ENCODE results near the gene NHEJ1. TPM values are rescaled to one million over a fixed set of nuclear protein-coding genes. Genes with fewer than 3 reads are reported as not detected.

NHEJ1 gene
- total and polyA plus RNA-seq, 9 donors = 11.4 to 18.5 (median 14.1) TPM

DNA sequence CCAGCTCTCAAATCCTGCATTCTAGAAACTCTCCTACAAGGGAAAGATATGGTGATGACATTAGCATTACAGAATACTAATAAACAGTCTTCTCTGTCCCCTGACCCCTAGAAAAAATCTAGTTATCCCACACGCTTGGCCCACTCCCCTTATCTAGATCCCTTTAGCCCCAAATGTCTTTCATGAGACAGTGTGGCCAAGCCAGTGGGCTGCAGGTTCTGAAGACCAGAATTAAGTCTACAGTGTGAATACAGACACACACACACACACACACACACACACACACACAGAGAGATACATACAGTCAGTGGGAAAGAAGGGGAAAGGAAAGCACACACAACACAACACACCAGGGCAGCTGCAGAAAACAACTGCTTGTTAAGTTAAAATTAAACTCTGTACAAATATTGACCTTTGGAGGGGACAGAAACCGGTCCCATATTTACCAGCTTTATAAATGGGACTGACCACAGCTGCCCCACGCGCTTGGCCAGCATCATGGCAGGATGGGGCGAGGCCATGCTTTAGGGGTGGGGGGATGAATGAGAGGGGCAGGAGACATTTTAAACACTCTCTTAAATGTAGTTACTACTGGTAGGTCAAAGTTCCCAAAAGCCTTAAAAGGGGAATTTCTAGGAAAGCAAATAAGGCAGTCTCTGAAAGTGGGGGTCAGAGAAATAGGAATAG lies 49.1 kb downstream of the NHEJ1 start:
- H3K4me3 ChIP-seq (ENCODE audit: low read length) = no peak overlapping the region
- WGBS (ENCODE audit: insufficient coverage) = 100% methylated on average over 1 of the region's 5 CpGs
- H3K9me3 ChIP-seq (replicated peaks; ENCODE audit: control insufficient read depth, low read depth, low read length) = no peaks in the 10 kb centered on the region
- DNase-seq = no peak
- no peaks in the 10 kb centered on the region for H3K27me3 ChIP-seq (ENCODE audit: control insufficient read depth, insufficient read depth, low read length)
- no peak overlapping the region for H3K27ac ChIP-seq (ENCODE audit: low read length)
- no peaks in the 10 kb centered on the region for H3K36me3 ChIP-seq (ENCODE audit: control insufficient read depth, insufficient read depth, low read length)
- H3K4me1 ChIP-seq (ENCODE audit: control insufficient read depth, insufficient read depth, low read length) = no peaks in the 10 kb centered on the region

GRCh38 chr2:219109471-219109870 lies 51.1 kb downstream of the NHEJ1 start:
- no CpG with 5 or more reads among the region's 3 CpGs for WGBS (ENCODE audit: insufficient coverage)
- no peak overlapping the region for H3K27ac ChIP-seq (ENCODE audit: low read length)

DNA sequence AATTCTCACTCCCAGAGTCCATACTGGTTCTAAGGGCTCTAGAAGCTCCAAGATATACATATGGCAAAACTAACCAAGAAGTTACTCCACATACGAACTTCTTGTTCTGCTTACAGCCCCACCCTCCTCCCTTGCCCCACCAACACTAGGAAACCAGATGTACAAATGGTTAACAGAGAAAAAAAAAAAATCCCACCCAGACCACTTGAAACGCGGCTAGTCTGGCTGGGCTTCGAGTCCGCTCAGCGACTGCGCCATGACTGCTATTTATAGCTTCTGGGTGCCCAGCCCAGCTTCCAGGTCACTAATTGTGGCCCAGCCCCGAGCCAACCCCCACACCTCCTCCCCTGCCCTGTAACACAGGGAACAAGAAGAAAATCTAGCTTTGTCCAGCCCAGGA lies 52.9 kb downstream of the NHEJ1 start:
- Histone ChIP-seq H3K27me3 (ENCODE audit: control insufficient read depth, insufficient read depth, low read length) (no peaks in the 10 kb centered on the region), H3K4me3 (ENCODE audit: low read length) (no peak overlapping the region), H3K9me3 (replicated peaks; ENCODE audit: control insufficient read depth, low read depth, low read length) (no peaks in the 10 kb centered on the region), H3K36me3 (ENCODE audit: control insufficient read depth, insufficient read depth, low read length) (no peaks in the 10 kb centered on the region), H3K27ac (ENCODE audit: low read length) (no peak overlapping the region), H3K4me1 (ENCODE audit: control insufficient read depth, insufficient read depth, low read length) (no peaks in the 10 kb centered on the region)
- DNase-seq = no peak
- 30% methylated on average over 2 of the region's 8 CpGs for WGBS (ENCODE audit: insufficient coverage)

More at GRCh38 chr2:219109471-219109870, 51.1 kb downstream of the NHEJ1 start:
- no peak for DNase-seq
- H3K4me1 ChIP-seq (ENCODE audit: control insufficient read depth, insufficient read depth, low read length) = no peaks in the 10 kb centered on the region
- no peaks in the 10 kb centered on the region for H3K27me3 ChIP-seq (ENCODE audit: control insufficient read depth, insufficient read depth, low read length)
- no peaks in the 10 kb centered on the region for H3K9me3 ChIP-seq (replicated peaks; ENCODE audit: control insufficient read depth, low read depth, low read length)
- no peak overlapping the region for H3K4me3 ChIP-seq (ENCODE audit: low read length)
- H3K36me3 ChIP-seq (ENCODE audit: control insufficient read depth, insufficient read depth, low read length) = no peaks in the 10 kb centered on the region

DNA sequence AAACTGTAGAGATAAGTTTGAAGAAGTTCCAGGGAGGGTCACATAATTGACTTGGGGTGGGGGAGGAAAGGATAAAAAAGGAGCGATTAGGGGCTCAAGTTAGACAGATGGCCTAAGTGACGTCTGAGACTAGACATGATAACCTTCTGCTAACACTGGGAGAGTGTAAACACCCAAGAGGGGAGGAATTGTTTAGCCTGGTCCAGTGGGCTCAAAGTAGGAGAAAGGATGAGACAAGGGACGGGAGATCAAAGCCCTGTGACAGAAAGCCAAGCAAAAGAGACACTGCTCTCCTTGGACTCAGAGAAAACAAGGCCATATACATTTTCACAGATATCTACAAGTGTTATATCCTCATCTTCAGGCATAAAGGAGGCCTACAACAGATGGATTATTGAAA lies 54.4 kb downstream of the NHEJ1 start:
- 17% methylated on average over 1 of the region's 3 CpGs for WGBS (ENCODE audit: insufficient coverage)
- Histone ChIP-seq H3K9me3 (replicated peaks; ENCODE audit: control insufficient read depth, low read depth, low read length) (no peaks in the 10 kb centered on the region), H3K27me3 (ENCODE audit: control insufficient read depth, insufficient read depth, low read length) (no peaks in the 10 kb centered on the region), H3K4me1 (ENCODE audit: control insufficient read depth, insufficient read depth, low read length) (no peaks in the 10 kb centered on the region), H3K27ac (ENCODE audit: low read length) (no peak overlapping the region), H3K4me3 (ENCODE audit: low read length) (no peak overlapping the region), H3K36me3 (ENCODE audit: control insufficient read depth, insufficient read depth, low read length) (no peaks in the 10 kb centered on the region)
- no peak for DNase-seq

GRCh38 chr2:219104107-219105035 lies 56.2 kb downstream of the NHEJ1 start:
- Histone ChIP-seq H3K9me3 (replicated peaks; ENCODE audit: control insufficient read depth, low read depth, low read length) (no peaks in the 10 kb centered on the region), H3K27ac (ENCODE audit: low read length) (no peak overlapping the region), H3K27me3 (ENCODE audit: control insufficient read depth, insufficient read depth, low read length) (no peaks in the 10 kb centered on the region), H3K36me3 (ENCODE audit: control insufficient read depth, insufficient read depth, low read length) (no peaks in the 10 kb centered on the region), H3K4me1 (ENCODE audit: control insufficient read depth, insufficient read depth, low read length) (no peaks in the 10 kb centered on the region), H3K4me3 (ENCODE audit: low read length) (no peak overlapping the region)
- DNase-seq = no peak
- WGBS (ENCODE audit: insufficient coverage) = 80% methylated on average over 1 of the region's 4 CpGs

DNA sequence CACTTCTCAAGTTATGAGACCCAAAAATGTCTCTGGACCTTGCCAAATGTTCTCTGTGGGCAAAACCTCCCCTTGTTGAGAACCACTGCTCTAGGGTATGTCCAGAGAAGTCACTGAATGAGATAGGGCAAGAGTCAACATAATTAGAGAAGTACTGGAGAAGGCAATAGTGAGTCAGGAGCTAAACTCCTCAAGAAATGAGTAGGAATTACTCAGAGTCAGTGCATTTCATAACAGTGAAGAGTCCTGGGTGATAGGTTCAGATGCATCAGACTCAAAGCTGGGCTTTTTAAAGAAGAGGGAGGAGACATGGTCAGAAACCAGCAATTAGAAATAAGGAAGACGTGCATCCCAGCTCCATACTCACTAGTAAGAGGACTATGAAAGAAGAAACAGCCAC lies 61.3 kb downstream of the NHEJ1 start:
- H3K4me3 ChIP-seq (ENCODE audit: low read length) = no peak overlapping the region
- no peaks in the 10 kb centered on the region for H3K9me3 ChIP-seq (replicated peaks; ENCODE audit: control insufficient read depth, low read depth, low read length)
- no peak for DNase-seq
- H3K36me3 ChIP-seq (ENCODE audit: control insufficient read depth, insufficient read depth, low read length) = no peaks in the 10 kb centered on the region
- no peaks in the 10 kb centered on the region for H3K27me3 ChIP-seq (ENCODE audit: control insufficient read depth, insufficient read depth, low read length)
- no peaks in the 10 kb centered on the region for H3K4me1 ChIP-seq (ENCODE audit: control insufficient read depth, insufficient read depth, low read length)
- no CpG with 5 or more reads among the region's 1 CpG for WGBS (ENCODE audit: insufficient coverage)
- H3K27ac ChIP-seq (ENCODE audit: low read length) = no peak overlapping the region

DNA sequence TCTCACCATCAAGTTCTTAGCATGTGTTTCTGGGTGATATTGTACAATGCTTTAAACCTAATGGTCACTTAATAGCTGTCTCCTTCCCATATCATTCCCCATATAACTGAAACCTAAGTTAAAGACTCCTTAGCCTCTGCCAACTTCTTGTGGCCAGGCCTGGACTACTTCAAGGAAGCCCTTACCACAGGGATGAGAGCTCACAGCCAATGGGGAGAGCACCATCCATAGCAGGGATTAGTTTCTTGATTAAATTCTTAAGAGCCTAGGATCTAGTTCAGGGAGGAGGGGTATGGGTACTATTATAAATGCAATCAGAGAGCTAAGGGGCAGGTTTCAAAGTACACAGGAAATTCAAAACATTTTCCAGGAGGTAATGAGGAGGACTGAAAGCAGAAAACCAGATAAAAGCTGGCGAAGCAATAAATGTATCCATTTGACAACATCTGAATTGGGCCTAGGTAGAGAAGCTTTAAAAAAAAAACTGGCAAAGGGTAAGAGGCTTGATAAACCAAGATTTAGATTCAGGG lies 65.1 kb downstream of the NHEJ1 start:
- WGBS (ENCODE audit: insufficient coverage) = 90% methylated on average over 1 of the region's 1 CpG
- Histone ChIP-seq H3K27ac (ENCODE audit: low read length) (no peak overlapping the region), H3K27me3 (ENCODE audit: control insufficient read depth, insufficient read depth, low read length) (no peaks in the 10 kb centered on the region)

DNA sequence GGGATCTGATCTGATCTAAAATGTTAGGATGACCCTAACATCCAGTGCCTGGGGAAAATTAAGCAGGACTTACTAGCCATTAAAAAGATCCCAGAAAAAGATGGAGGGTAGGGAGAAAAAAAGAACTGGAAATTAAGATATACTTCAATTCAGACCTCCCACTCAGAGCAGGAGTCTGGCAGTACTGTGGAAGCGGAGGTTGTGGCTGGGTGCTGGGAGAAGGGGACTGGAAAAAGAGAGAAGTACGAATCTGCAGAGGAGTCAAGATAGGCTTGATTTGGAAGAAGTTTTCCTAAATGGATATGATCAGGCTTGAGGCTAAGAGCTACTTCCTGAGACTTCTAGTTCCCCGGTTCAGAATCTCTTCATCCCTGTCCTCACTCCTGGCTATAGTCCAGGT lies 66.4 kb downstream of the NHEJ1 start:
- WGBS (ENCODE audit: insufficient coverage) = no CpG with 5 or more reads among the region's 3 CpGs
- Histone ChIP-seq H3K4me3 (ENCODE audit: low read length) (no peak overlapping the region), H3K4me1 (ENCODE audit: control insufficient read depth, insufficient read depth, low read length) (no peaks in the 10 kb centered on the region), H3K36me3 (ENCODE audit: control insufficient read depth, insufficient read depth, low read length) (no peaks in the 10 kb centered on the region), H3K27me3 (ENCODE audit: control insufficient read depth, insufficient read depth, low read length) (no peaks in the 10 kb centered on the region), H3K9me3 (replicated peaks; ENCODE audit: control insufficient read depth, low read depth, low read length) (no peaks in the 10 kb centered on the region), H3K27ac (ENCODE audit: low read length) (no peak overlapping the region)
- DNase-seq = no peak

More for the DNA sequence above, 65.1 kb downstream of the NHEJ1 start:
- no peaks in the 10 kb centered on the region for H3K36me3 ChIP-seq (ENCODE audit: control insufficient read depth, insufficient read depth, low read length)
- no peak overlapping the region for H3K4me3 ChIP-seq (ENCODE audit: low read length)
- no peak for DNase-seq
- H3K9me3 ChIP-seq (replicated peaks; ENCODE audit: control insufficient read depth, low read depth, low read length) = no peaks in the 10 kb centered on the region
- no peaks in the 10 kb centered on the region for H3K4me1 ChIP-seq (ENCODE audit: control insufficient read depth, insufficient read depth, low read length)

DNA sequence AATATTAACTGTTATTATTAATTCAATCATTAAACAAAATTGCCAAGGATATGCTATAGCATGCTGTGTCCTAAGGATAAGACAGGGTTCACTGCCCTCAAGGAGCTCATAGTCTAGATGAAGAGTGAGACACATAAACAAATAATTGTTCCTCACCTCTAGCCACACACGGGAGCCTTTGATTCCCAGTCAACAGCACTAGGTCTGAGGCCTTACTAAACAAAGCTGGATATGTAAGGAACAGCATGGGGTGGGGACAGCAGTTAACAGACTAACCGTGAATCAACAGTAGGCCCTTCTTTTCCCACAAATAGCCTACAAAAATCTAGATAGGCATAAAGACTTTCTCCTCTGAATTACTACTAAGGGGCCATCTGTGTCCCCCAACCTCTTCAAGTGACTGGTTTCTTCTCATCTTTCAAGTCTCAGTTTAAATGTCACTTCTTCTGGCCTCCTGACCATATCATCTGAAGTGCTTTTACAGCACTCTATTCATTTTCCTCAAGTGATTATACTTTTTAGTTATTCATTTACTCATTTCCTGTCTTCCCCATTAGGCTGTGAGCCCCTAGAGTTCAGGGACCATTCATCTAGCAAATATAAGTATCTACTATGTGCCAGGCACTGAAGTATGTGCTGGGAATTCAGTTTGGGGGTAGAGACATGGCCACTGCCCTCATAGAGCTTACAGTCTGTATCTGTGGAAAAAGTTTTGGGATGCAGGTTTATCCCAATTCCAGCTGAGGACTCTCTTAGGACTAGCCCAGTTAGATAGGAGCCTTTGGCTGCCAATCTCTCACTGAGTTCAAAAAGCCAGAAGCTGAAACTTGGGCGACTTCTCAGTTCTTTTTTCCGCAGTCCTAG lies 69.9 kb downstream of the NHEJ1 start:
- Histone ChIP-seq H3K27ac (ENCODE audit: low read length) (no peak overlapping the region), H3K4me3 (ENCODE audit: low read length) (no peak overlapping the region), H3K4me1 (ENCODE audit: control insufficient read depth, insufficient read depth, low read length) (peaks cover 5% of the 10 kb centered on the region), H3K36me3 (ENCODE audit: control insufficient read depth, insufficient read depth, low read length) (no peaks in the 10 kb centered on the region), H3K27me3 (ENCODE audit: control insufficient read depth, insufficient read depth, low read length) (no peaks in the 10 kb centered on the region), H3K9me3 (replicated peaks; ENCODE audit: control insufficient read depth, low read depth, low read length) (no peaks in the 10 kb centered on the region)
- no peak for DNase-seq
- WGBS (ENCODE audit: insufficient coverage) = no CpG with 5 or more reads among the region's 4 CpGs
